ENCODE data around the gene APOC4. TPM values are rescaled to one million over a fixed set of nuclear protein-coding genes. Genes with fewer than 3 reads are reported as not detected.
A peak's percentile ranks its signal among the peaks of the same experiment; 100 is the strongest.

The APOC4 gene
- total RNA-seq, 3 donors from 2014 or later (not counting 1 experiment from before 2014, with no cell fraction given) = not detected

DNA sequence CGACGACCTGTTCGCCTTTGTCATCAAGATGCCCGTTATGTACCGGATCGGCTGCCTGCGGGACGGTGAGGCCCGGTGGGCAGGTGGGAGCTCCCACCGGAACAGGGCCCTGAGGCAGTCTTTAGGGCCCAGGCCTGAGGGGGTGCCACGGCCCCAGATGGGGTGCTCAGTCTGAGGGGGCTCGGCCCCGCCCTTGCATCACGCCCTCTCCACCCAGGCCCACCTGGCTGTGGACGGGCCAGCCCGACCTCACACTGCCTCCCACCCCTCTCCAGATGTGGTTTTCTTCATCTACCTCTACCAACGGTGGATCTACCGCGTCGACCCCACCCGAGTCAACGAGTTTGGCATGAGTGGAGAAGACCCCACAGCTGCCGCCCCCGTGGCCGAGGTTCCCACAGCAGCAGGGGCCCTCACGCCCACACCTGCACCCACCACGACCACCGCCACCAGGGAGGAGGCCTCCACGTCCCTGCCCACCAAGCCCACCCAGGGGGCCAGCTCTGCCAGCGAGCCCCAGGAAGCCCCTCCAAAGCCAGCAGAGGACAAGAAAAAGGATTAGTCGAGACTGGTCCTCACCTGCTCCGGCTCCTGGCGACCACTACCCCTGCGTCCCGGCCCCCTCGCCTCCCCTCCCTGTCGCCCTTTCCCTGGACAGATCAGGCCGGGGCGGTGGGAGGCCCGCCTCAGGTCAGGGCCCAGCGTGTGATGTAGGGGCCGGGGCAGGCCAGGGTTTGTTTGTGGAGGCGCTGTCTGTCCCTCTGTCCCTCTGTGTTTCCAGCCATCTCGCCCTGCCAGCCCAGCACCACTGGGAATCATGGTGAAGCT lies 50.5 kb downstream of the APOC4 start:
- Mint-ChIP-seq H3K4me1 (peaks cover 0 to 14% of the 10 kb centered on the region in 2 donors), H3K27me3 (ENCODE audit: low read depth in 2 of 2) (no peaks in the 10 kb centered on the region), H3K4me3 (no peak overlapping the region), H3K27ac (no peak overlapping the region), H3K36me3 (no peaks in the 10 kb centered on the region), H3K9me3 (no peaks in the 10 kb centered on the region)
- Histone ChIP-seq H3K9me3 (ENCODE audit: control insufficient read depth, insufficient read depth, low read length) (no peaks in the 10 kb centered on the region), H3K4me1 (ENCODE audit: control insufficient read depth, insufficient read depth, low read length) (peaks cover 7% of the 10 kb centered on the region), H3K27ac (ENCODE audit: low read length) (no peak overlapping the region), H3K27me3 (ENCODE audit: control insufficient read depth, insufficient read depth, low read length) (no peaks in the 10 kb centered on the region), H3K36me3 (ENCODE audit: control insufficient read depth, insufficient read depth, low read length) (peaks cover 39% of the 10 kb centered on the region), H3K4me3 (ENCODE audit: low read length) (no peak overlapping the region)
- intact Hi-C loops (cut with micrococcal nuclease) = no loop called here
- WGBS (ENCODE audit: insufficient coverage) = 88% methylated on average over 44 of the region's 44 CpGs
- DNase-seq (no peak), ATAC-seq (no peak)
- TF ChIP-seq, protein P1, sequence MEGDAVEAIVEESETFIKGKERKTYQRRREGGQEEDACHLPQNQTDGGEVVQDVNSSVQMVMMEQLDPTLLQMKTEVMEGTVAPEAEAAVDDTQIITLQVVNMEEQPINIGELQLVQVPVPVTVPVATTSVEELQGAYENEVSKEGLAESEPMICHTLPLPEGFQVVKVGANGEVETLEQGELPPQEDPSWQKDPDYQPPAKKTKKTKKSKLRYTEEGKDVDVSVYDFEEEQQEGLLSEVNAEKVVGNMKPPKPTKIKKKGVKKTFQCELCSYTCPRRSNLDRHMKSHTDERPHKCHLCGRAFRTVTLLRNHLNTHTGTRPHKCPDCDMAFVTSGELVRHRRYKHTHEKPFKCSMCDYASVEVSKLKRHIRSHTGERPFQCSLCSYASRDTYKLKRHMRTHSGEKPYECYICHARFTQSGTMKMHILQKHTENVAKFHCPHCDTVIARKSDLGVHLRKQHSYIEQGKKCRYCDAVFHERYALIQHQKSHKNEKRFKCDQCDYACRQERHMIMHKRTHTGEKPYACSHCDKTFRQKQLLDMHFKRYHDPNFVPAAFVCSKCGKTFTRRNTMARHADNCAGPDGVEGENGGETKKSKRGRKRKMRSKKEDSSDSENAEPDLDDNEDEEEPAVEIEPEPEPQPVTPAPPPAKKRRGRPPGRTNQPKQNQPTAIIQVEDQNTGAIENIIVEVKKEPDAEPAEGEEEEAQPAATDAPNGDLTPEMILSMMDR (IDR thresholded peaks at IDR 0.05) = no peak

DNA sequence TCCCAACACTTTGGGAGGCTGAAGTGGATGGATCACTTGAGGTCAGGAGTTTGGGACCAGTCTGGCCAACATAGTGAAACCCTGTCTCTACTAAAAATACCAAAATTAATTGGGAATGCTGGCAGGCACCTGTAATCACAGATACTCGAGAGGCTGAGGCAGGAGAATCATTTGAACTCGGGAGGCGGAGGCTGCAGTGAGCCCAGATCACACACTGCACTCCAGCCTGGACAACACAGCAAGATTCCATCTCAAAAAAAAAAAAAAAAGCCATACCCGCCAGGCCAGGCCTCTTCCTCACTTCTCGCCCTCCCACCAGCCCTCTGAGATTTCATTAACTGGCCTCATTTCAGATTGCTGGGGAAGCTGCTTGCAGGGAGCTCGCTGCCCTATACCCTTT lies 51.5 kb downstream of the APOC4 start:
- ATAC-seq (no peak), DNase-seq (no peak)
- Histone ChIP-seq H3K27me3 (ENCODE audit: control insufficient read depth, insufficient read depth, low read length) (no peaks in the 10 kb centered on the region), H3K36me3 (ENCODE audit: control insufficient read depth, insufficient read depth, low read length) (peaks cover 30% of the 10 kb centered on the region), H3K27ac (ENCODE audit: low read length) (no peak overlapping the region), H3K4me3 (ENCODE audit: low read length) (no peak overlapping the region), H3K4me1 (ENCODE audit: control insufficient read depth, insufficient read depth, low read length) (peaks cover 7% of the 10 kb centered on the region), H3K9me3 (ENCODE audit: control insufficient read depth, insufficient read depth, low read length) (no peaks in the 10 kb centered on the region)
- Mint-ChIP-seq H3K9me3 (no peaks in the 10 kb centered on the region), H3K36me3 (no peaks in the 10 kb centered on the region), H3K27me3 (ENCODE audit: low read depth in 2 of 2) (no peaks in the 10 kb centered on the region), H3K4me1 (peaks cover 0 to 11% of the 10 kb centered on the region in 2 donors), H3K4me3 (no peak overlapping the region), H3K27ac (no peak overlapping the region)
- TF ChIP-seq, protein P1 (IDR thresholded peaks at IDR 0.05) = no peak
- WGBS (ENCODE audit: insufficient coverage) = 97% methylated on average over 6 of the region's 6 CpGs
- intact Hi-C loops (cut with micrococcal nuclease) = no loop called here

DNA sequence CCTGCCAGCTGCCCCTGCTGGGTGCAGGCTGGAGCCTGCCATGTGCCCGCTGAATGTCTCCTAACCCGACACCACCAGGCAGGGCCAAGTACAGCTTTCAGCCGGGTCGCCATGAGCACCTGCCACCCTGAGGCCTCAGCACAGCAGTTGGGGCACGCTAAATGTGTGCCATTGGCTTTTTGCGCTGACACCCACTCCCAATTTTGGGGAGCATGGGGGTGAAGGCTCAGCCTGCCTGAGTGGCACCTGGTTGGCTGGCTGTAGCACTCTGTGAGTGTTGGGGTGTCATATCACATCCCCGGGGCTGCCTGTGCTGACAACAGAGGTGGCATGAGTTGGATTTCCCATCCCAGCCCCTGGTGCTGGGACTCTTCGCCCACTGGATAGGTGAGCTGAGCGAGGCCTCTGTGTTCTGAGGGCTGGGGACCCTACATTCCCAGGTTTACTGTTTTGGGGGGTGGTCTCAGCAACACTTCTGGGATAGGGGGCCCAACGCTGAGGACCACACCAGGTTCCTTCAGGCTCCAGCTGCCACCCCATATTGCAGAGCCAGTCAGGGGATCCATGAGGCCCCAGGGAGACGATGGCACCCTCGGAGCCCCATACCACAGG lies 52.0 kb downstream of the APOC4 start:
- no peak overlapping the region for H3K27ac ChIP-seq (ENCODE audit: low read length)
- H3K4me3 Mint-ChIP-seq = no peak overlapping the region
- peaks cover 6% of the 10 kb centered on the region for H3K4me1 ChIP-seq (ENCODE audit: control insufficient read depth, insufficient read depth, low read length)
- H3K27ac Mint-ChIP-seq = peak overlapping the region in 1 of 2 donors; percentile 13
- peaks cover 0 to 7% of the 10 kb centered on the region in 2 donors for H3K4me1 Mint-ChIP-seq
- H3K9me3 Mint-ChIP-seq = no peaks in the 10 kb centered on the region
- intact Hi-C loops (cut with micrococcal nuclease) = no loop called here
- DNase-seq = no peak
- TF ChIP-seq, protein P1 (IDR thresholded peaks at IDR 0.05) = no peak
- 96% methylated on average over 12 of the region's 12 CpGs for WGBS (ENCODE audit: insufficient coverage)
- peaks cover 25% of the 10 kb centered on the region for H3K36me3 ChIP-seq (ENCODE audit: control insufficient read depth, insufficient read depth, low read length)
- H3K4me3 ChIP-seq (ENCODE audit: low read length) = no peak overlapping the region
- H3K27me3 Mint-ChIP-seq (ENCODE audit: low read depth in 2 of 2) = no peaks in the 10 kb centered on the region
- no peaks in the 10 kb centered on the region for H3K9me3 ChIP-seq (ENCODE audit: control insufficient read depth, insufficient read depth, low read length)
- no peaks in the 10 kb centered on the region for H3K36me3 Mint-ChIP-seq
- ATAC-seq = no peak
- H3K27me3 ChIP-seq (ENCODE audit: control insufficient read depth, insufficient read depth, low read length) = no peaks in the 10 kb centered on the region

Other genes with a start within 250 kb of the APOC4 start
- not detected for gene CEACAM16, start 243.1 kb upstream of the APOC4 start, total RNA-seq
- 100 to 1,000 TPM; 152 to 199 (median 164) TPM for gene BCL3, start 193.5 kb upstream of the APOC4 start, total RNA-seq
- not detected for gene CBLC, start 164.3 kb upstream of the APOC4 start, total RNA-seq
- not detected for gene BCAM, start 133.1 kb upstream of the APOC4 start, total RNA-seq
- gene NECTIN2, start 95.9 kb upstream of the APOC4 start, total RNA-seq = 10 to 100 TPM in 1 of 3 donors, 1 to 10 TPM in 2; 1.6 to 10.3 (median 2.7) TPM
- 10 to 100 TPM; 22.4 to 29.1 (median 23.5) TPM for gene TOMM40, start 51.0 kb upstream of the APOC4 start, total RNA-seq
- 1 to 10 TPM in 2 of 3 donors, under 1 TPM in 1; 0.45 to 2.7 (median 1.3) TPM for gene APOE, start 36.4 kb upstream of the APOC4 start, total RNA-seq
- gene APOC1, start 27.6 kb upstream of the APOC4 start, total RNA-seq = not detected
- not detected for gene APOC2, start 3.8 kb downstream of the APOC4 start, total RNA-seq
- 100 to 1,000 TPM in 2 of 3 donors, 10 to 100 TPM in 1; 97.1 to 125 (median 120) TPM for gene CLPTM1, start 13.1 kb downstream of the APOC4 start, total RNA-seq
- 100 to 1,000 TPM in 2 of 3 donors, 10 to 100 TPM in 1; 92.4 to 119 (median 105) TPM for gene RELB, start 59.2 kb downstream of the APOC4 start, total RNA-seq
- gene CLASRP, start 96.8 kb downstream of the APOC4 start, total RNA-seq = 100 to 1,000 TPM; 142 to 160 (median 146) TPM
- 1 to 10 TPM; 5.1 to 8.0 (median 8.0) TPM for gene ZNF296, start 134.2 kb downstream of the APOC4 start, total RNA-seq
- 10 to 100 TPM; 27.7 to 28.7 (median 27.9) TPM for gene GEMIN7, start 137.0 kb downstream of the APOC4 start, total RNA-seq
- gene PPP1R37, start 150.9 kb downstream of the APOC4 start, total RNA-seq = 10 to 100 TPM; 23.8 to 29.3 (median 25.0) TPM
- under 1 TPM; 0.55 to 1.00 (median 0.66) TPM for gene NKPD1, start 218.7 kb downstream of the APOC4 start, total RNA-seq
- 10 to 100 TPM; 38.0 to 47.0 (median 45.2) TPM for gene TRAPPC6A, start 236.0 kb downstream of the APOC4 start, total RNA-seq
- gene BLOC1S3, start 236.5 kb downstream of the APOC4 start, total RNA-seq = 10 to 100 TPM; 20.9 to 26.3 (median 21.8) TPM

Data from natural killer cell (primary cell).